CD4-positive, alpha-beta T cell (primary cell): Measurements from ENCODE around the gene KCNMA1. TPM values are rescaled to one million over a fixed set of nuclear protein-coding genes. Genes with fewer than 3 reads are reported as not detected.

ENCODE experiments used
- ATAC-seq: fragments of 200-7000 bp; cut with Tn5 transposase; one replicate; pipeline ENCODE4 v1.10.0; 2022; ENCODE audit warnings: mild to moderate bottlenecking; ENCODE audit not compliant: poor library complexity
- CTCF ChIA-PET: fragments of 350-600 bp; sonication (Branson Sonifier 250); formaldehyde crosslinking; loops from one replicate; lab custom pipeline; 2021; ENCODE audit warnings: antibody characterized with exemption, inconsistent platforms; lab: Charles Lee
- POLR2A ChIA-PET: fragments of 350-600 bp; sonication (Branson Sonifier 250); formaldehyde crosslinking; loops from one replicate; lab custom pipeline; 2021; ENCODE audit warnings: antibody characterized with exemption, inconsistent platforms; lab: Charles Lee
- DNase-seq, 14 experiments: peaks; one replicate each; pipeline ENCODE4 v3.0.0-alpha.2; 2013 to 2020; ENCODE audit warnings: mixed read lengths in 2 of 14
- H3K27ac ChIP-seq, 2 donors: one replicate each; pipeline versions ENCODE4 v1.5.1 to v1.7.0; 2013; ENCODE audit warnings: low read length in 2 of 2, low read depth in 1 of 2, mild to moderate bottlenecking in 1 of 2
- H3K27me3 ChIP-seq, 2 experiments: 1 replicate in 1 of 2; 2 replicates in 1 of 2; pipeline versions ENCODE4 v1.6.1 to v1.7.0; 2013; ENCODE audit warnings: low read length in 2 of 2, control low read depth in 1 of 2, mild to moderate bottlenecking in 1 of 2, moderate library complexity in 1 of 2; ENCODE audit not compliant: insufficient read depth in 2 of 2, control insufficient read depth in 1 of 2
- H3K36me3 ChIP-seq: one replicate; pipeline ENCODE4 v1.6.1; 2013; ENCODE audit warnings: low read length, control low read depth; ENCODE audit not compliant: insufficient read depth
- H3K4me1 ChIP-seq: one replicate; pipeline ENCODE4 v1.6.1; 2013; ENCODE audit warnings: low read length, control low read depth; ENCODE audit not compliant: insufficient read depth
- H3K4me3 ChIP-seq: one replicate; pipeline ENCODE4 v1.5.1; 2013; ENCODE audit warnings: mild to moderate bottlenecking, low read length, moderate library complexity
- H3K9me3 ChIP-seq, 2 experiments: 1 replicate in 1 of 2; 2 replicates in 1 of 2; pipeline versions ENCODE4 v1.6.1 to v1.7.0; 2013; ENCODE audit warnings: low read length in 2 of 2, mild to moderate bottlenecking in 2 of 2, control low read depth in 1 of 2, moderate library complexity in 1 of 2; ENCODE audit not compliant: control insufficient read depth in 1 of 2, insufficient read depth in 1 of 2
- H3K27ac Mint-ChIP-seq: one replicate; pipeline ENCODE4 v1.8.0; 2020; ENCODE audit warnings: mixed read lengths
- H3K27me3 Mint-ChIP-seq: one replicate; pipeline ENCODE4 v1.8.0; 2021; ENCODE audit warnings: mixed read lengths
- H3K36me3 Mint-ChIP-seq: one replicate; pipeline ENCODE4 v1.8.0; 2021; ENCODE audit warnings: low read depth, mixed read lengths
- H3K4me1 Mint-ChIP-seq: one replicate; pipeline ENCODE4 v1.8.0; 2021; ENCODE audit warnings: low read depth, mixed read lengths
- H3K4me3 Mint-ChIP-seq: one replicate; pipeline ENCODE4 v1.8.0; 2020; ENCODE audit warnings: mild to moderate bottlenecking, mixed read lengths
- H3K9me3 Mint-ChIP-seq: one replicate; pipeline ENCODE4 v1.8.0; 2020; ENCODE audit warnings: mixed read lengths
- CTCF ChIP-seq: fragments of 200-600 bp; IDR thresholded peaks from one replicate; pipeline ENCODE4 v1.8.0; 2022; ENCODE audit warnings: antibody characterized with exemption, mild to moderate bottlenecking
- intact Hi-C, 2 experiments: fragments of 100-400 bp; cut with DNase I in 1 of 2; cut with micrococcal nuclease in 1 of 2; formaldehyde crosslinking; loops; one replicate each; pipeline versions ENCODE4 v1.15.1 to v1.9.0; 2023 to 2025; cut with DNase I, micrococcal nuclease
- total RNA-seq, 174 experiments: library from RNA in 2 of 174; stranded (reverse) in 2 of 174; gene quantifications; one replicate each; pipeline ENCODE4 v1.2.3 and lab custom pipeline; 2021 to 2026

Gene KCNMA1
- total RNA-seq, 2 experiments from 2014 or later = not detected

- H3K9me3 ChIP-seq = peaks cover 0 to 8% of the 10 kb centered on the region in 2 experiments
- H3K4me3 Mint-ChIP-seq = no peak overlapping the region
- H3K27ac ChIP-seq = no peak overlapping the region
- H3K27me3 Mint-ChIP-seq = no peaks in the 10 kb centered on the region
- no peaks in the 10 kb centered on the region for H3K4me1 Mint-ChIP-seq
- no peak for TF ChIP-seq CTCF
- H3K9me3 Mint-ChIP-seq = peaks cover 2% of the 10 kb centered on the region
- H3K36me3 Mint-ChIP-seq = no peaks in the 10 kb centered on the region
- DNase-seq (no peak), ATAC-seq (no peak)
- intact Hi-C loops = no loop called here
- no peaks in the 10 kb centered on the region for H3K27me3 ChIP-seq
- no peaks in the 10 kb centered on the region for H3K4me1 ChIP-seq
- POLR2A ChIA-PET = no interaction called here
- H3K4me3 ChIP-seq = no peak overlapping the region
- CTCF ChIA-PET = no interaction called here
- no peaks in the 10 kb centered on the region for H3K36me3 ChIP-seq
- H3K27ac Mint-ChIP-seq = no peak overlapping the region
Measured at GRCh38 chr10:76868098-76868977, 769.3 kb downstream of the KCNMA1 start.

- ChIA-PET CTCF (no interaction called here), POLR2A (no interaction called here)
- no peak for ATAC-seq
- H3K36me3 ChIP-seq = no peaks in the 10 kb centered on the region
- H3K4me1 ChIP-seq = no peaks in the 10 kb centered on the region
- no peak overlapping the region for H3K27ac ChIP-seq
- DNase-seq = no peak
- no peak for TF ChIP-seq CTCF
- H3K9me3 ChIP-seq = peaks cover 0 to 8% of the 10 kb centered on the region in 2 experiments
- intact Hi-C loops = no loop called here
- no peaks in the 10 kb centered on the region for H3K4me1 Mint-ChIP-seq
- no peaks in the 10 kb centered on the region for H3K36me3 Mint-ChIP-seq
- H3K9me3 Mint-ChIP-seq = peaks cover 2% of the 10 kb centered on the region
- H3K27me3 ChIP-seq = no peaks in the 10 kb centered on the region
- H3K27ac Mint-ChIP-seq = no peak overlapping the region
- H3K4me3 Mint-ChIP-seq = no peak overlapping the region
- H3K4me3 ChIP-seq = no peak overlapping the region
- H3K27me3 Mint-ChIP-seq = no peaks in the 10 kb centered on the region
Measured at GRCh38 chr10:76866841-76867586, 770.6 kb downstream of the KCNMA1 start.

GRCh38 chr10:76864922-76865321 is 772.7 kb downstream of the KCNMA1 start:
- Histone ChIP-seq H3K4me3 (no peak overlapping the region), H3K9me3 (peaks cover 0 to 5% of the 10 kb centered on the region in 2 experiments), H3K27me3 (no peaks in the 10 kb centered on the region), H3K4me1 (no peaks in the 10 kb centered on the region), H3K36me3 (no peaks in the 10 kb centered on the region), H3K27ac (no peak overlapping the region)
- no peak overlapping the region for H3K4me3 Mint-ChIP-seq
- H3K9me3 Mint-ChIP-seq = peaks cover 2% of the 10 kb centered on the region
- TF ChIP-seq CTCF = no peak
- no peak for ATAC-seq
- DNase-seq = no peak
- no peaks in the 10 kb centered on the region for H3K36me3 Mint-ChIP-seq
- intact Hi-C loops = no loop called here
- H3K27ac Mint-ChIP-seq = no peak overlapping the region
- no peaks in the 10 kb centered on the region for H3K27me3 Mint-ChIP-seq
- ChIA-PET POLR2A (no interaction called here), CTCF (no interaction called here)
- H3K4me1 Mint-ChIP-seq = no peaks in the 10 kb centered on the region
